GM23338 (cell line): ENCODE data around the gene DSCAML1.

Experiments
- EZH2 ChIP-seq: fragments of 200-600 bp; sonication (generic); IDR thresholded peaks from one replicate; pipeline ENCODE4 v1.8.0; 2017; ENCODE audit warnings: antibody characterized with exemption, mild to moderate bottlenecking, low read depth; ENCODE audit not compliant: unreplicated experiment
- POLR2AphosphoS5 ChIP-seq: IDR thresholded peaks from 2 replicates; pipeline ENCODE4 v1.6.1; 2016; ENCODE audit warnings: antibody characterized with exemption, low read depth

GRCh38 chr11:117832511-117832910 is 35.5 kb upstream of the DSCAML1 start:
- TF ChIP-seq POLR2AphosphoS5, result no peak
- TF ChIP-seq EZH2, result no peak
